Measurements from ENCODE around the gene TUBA3D.
"Not testable (repeated sequence)": the region's sequence is repeated elsewhere in the genome, so short reads cannot be mapped to it uniquely, and the experiment has no call there.

- not testable (repeated sequence) for TF ChIP-seq TAF1 (IDR thresholded peaks at IDR 0.05; ENCODE audit: borderline replicate concordance, low read depth, low read length); POLR2AphosphoS5 (IDR thresholded peaks at IDR 0.05; ENCODE audit: low read depth, low read length); POLR2A (IDR thresholded peaks at IDR 0.05; ENCODE audit: low read depth, low read length)
Measured at GRCh38 chr2:131444736-131445514, 31.0 kb upstream of the TUBA3D start.

Data from GM12892 (cell line).